H1 (cell line): Measurements from ENCODE around the gene RBP7. TPM values are rescaled to one million over a fixed set of nuclear protein-coding genes. Genes with fewer than 3 reads are reported as not detected.

Experiments used
- CBX8 ChIP-seq: fragments of 300-800, 300-1000 bp; sonication (generic); IDR thresholded peaks from 2 replicates; pipeline ENCODE4 v1.7.1; 2016; ENCODE audit warnings: low read depth, low read length, borderline replicate concordance
- polyA plus RNA-seq, 7 experiments: library from polyadenylated mRNA; depleted of rRNA in 3 of 7; stranded (reverse) in 5 of 7; unstranded in 2 of 7; fragments of >200 nt in 5 of 7; fragments of 200-250 nt in 2 of 7; gene quantifications; 1 replicate in 5 of 7; 2 replicates in 1 of 7; 4 replicates in 1 of 7; pipeline versions ENCODE4 v1.2.1 to v1.2.3, GENCODE V29; 2011 to 2013; ENCODE audit warnings: missing spikeins in 2 of 7, mixed read lengths in 2 of 7
- total RNA-seq: library from RNA; stranded (reverse); fragmentation: NEBNext Ultra II Directional; extraction: Animal tissue kit (Norgen Biotek cat#: 25700); gene quantifications from 2 replicates; pipeline ENCODE4 v1.2.1, GENCODE V29; 2021

The RBP7 gene
- total and polyA plus RNA-seq, 2 of the 8 experiments (the other 6 are each of a cell fraction or from before 2014, with no cell fraction given) = 5.7 to 7.2 TPM

DNA sequence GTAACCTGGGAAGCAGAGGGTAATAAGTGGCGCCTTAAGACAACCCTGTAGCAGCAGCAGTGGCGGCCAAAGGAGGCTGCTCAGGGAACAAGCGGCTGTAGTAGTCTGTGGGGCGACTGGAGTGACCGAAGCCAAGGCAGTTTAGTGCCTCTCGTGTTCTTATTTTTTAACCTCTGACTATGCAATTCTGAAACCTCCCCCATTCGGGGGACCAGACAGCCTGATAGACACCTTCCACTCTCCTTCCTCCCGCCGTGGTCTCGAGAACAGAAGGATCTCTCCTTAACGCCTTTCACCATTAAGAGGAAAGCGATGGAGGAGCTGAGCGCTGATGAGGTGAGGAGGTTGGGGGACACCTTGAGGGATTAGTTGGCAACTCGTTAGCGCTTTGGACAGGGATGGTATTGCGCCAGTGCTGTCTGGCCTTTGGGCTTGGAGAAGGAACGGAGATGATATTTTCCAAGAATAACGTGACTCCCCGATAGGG lies 36.4 kb downstream of the RBP7 start (continued):
- TF ChIP-seq CBX8 = no peak
